OCI-LY7 (cell line): ENCODE data around the gene ZNF143.

Experiments used
- EZH2phosphoT487 ChIP-seq: fragments of 200-600 bp; sonication (generic); IDR thresholded peaks from 2 replicates; pipeline ENCODE4 v1.6.1; 2018; ENCODE audit warnings: low read depth, borderline replicate concordance, mild to moderate bottlenecking, mixed run types, antibody characterized with exemption, low read length, moderate library complexity, mixed read lengths
- TF ChIP-seq, protein P1 (sequence below): fragments of 200-600 bp; sonication (generic); conservative IDR thresholded peaks from 2 replicates; pipeline ENCODE4 v1.5.1; 2014; ENCODE audit warnings: mild to moderate bottlenecking, antibody characterized with exemption, low read length, moderate library complexity, mixed read lengths

DNA sequence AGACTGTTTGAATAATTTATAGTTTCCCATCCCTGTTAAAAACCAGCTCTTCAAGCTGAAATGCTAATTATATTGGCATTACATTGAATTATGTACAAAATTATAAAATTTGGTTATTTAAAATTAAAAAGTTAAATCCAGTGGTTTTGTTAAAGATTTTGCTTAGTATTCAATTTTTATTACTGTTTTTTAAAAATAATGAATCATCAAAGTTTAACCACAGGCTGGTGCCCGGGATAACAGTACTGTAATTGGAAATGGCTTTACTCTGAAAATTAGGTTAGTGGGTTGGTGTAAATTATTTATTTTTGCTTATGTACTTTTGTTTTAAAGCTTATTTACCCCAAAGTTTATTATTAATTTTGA is 67.3 kb downstream of the ZNF143 start:
- TF ChIP-seq, protein P1, sequence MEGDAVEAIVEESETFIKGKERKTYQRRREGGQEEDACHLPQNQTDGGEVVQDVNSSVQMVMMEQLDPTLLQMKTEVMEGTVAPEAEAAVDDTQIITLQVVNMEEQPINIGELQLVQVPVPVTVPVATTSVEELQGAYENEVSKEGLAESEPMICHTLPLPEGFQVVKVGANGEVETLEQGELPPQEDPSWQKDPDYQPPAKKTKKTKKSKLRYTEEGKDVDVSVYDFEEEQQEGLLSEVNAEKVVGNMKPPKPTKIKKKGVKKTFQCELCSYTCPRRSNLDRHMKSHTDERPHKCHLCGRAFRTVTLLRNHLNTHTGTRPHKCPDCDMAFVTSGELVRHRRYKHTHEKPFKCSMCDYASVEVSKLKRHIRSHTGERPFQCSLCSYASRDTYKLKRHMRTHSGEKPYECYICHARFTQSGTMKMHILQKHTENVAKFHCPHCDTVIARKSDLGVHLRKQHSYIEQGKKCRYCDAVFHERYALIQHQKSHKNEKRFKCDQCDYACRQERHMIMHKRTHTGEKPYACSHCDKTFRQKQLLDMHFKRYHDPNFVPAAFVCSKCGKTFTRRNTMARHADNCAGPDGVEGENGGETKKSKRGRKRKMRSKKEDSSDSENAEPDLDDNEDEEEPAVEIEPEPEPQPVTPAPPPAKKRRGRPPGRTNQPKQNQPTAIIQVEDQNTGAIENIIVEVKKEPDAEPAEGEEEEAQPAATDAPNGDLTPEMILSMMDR, result no peak
- TF ChIP-seq EZH2phosphoT487, result no peak
